NB4 (cell line): Measurements from ENCODE around the gene TMTC2.

Source experiments
- MYC ChIP-seq: IDR thresholded peaks from 2 replicates; pipeline ENCODE4 v1.6.1; 2011; ENCODE audit warnings: low read depth, low read length
- POLR2A ChIP-seq: IDR thresholded peaks from 2 replicates; pipeline ENCODE4 v1.6.1; 2011; ENCODE audit warnings: mild to moderate bottlenecking; ENCODE audit not compliant: insufficient read length; ENCODE audit errors: extremely low read depth
- TF ChIP-seq, protein P1 (sequence below): IDR thresholded peaks from one replicate; pipeline ENCODE4 v1.5.1; 2012; ENCODE audit warnings: low read depth, low read length
- TF ChIP-seq, protein P2 (sequence below): IDR thresholded peaks from 2 replicates; pipeline ENCODE4 v1.6.1; 2011; ENCODE audit warnings: low read depth, low read length

DNA sequence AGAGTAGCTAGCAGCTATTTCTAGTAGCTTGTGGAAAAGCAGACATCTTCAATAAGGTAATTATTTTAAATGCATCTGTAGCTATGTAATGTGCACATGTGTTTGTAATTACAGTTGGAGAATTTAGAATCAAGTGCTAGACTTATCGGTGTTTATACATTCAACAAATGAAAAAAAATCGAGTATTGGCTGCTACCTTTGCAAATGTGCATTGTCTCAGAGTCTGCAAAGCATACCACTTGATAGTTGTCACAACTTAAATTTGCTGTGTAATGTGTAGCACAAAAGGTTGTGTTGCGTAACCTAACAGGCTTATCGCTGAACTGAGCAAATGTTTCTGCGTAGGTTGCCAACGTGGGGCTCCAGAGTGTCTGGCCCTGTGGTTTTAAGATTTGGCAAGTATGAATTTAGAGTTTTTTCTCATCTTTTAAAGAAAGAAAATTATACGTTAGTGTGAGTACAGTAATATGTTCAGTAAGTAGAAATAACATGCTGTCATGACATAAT, 44.3 kb downstream of the TMTC2 start:
- TF ChIP-seq POLR2A, result no peak
- no peak for TF ChIP-seq MYC
- TF ChIP-seq, protein P1, sequence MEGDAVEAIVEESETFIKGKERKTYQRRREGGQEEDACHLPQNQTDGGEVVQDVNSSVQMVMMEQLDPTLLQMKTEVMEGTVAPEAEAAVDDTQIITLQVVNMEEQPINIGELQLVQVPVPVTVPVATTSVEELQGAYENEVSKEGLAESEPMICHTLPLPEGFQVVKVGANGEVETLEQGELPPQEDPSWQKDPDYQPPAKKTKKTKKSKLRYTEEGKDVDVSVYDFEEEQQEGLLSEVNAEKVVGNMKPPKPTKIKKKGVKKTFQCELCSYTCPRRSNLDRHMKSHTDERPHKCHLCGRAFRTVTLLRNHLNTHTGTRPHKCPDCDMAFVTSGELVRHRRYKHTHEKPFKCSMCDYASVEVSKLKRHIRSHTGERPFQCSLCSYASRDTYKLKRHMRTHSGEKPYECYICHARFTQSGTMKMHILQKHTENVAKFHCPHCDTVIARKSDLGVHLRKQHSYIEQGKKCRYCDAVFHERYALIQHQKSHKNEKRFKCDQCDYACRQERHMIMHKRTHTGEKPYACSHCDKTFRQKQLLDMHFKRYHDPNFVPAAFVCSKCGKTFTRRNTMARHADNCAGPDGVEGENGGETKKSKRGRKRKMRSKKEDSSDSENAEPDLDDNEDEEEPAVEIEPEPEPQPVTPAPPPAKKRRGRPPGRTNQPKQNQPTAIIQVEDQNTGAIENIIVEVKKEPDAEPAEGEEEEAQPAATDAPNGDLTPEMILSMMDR, result no peak
- TF ChIP-seq, protein P2, sequence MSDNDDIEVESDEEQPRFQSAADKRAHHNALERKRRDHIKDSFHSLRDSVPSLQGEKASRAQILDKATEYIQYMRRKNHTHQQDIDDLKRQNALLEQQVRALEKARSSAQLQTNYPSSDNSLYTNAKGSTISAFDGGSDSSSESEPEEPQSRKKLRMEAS, result no peak
